SK-N-MC (cell line): ENCODE results near the gene XPO5.
"Not testable (repeated sequence)": the region's sequence is repeated elsewhere in the genome, so short reads cannot be mapped to it uniquely, and the experiment has no call there.

Experiments used
- DNase-seq: peaks from one replicate; pipeline ENCODE4 v3.0.0-alpha.2; 2011; ENCODE audit warnings: low read depth, low spot score
- H3K27ac ChIP-seq: fragments of 200-600 bp; sonication (generic); 2 replicates; pipeline ENCODE4 v1.5.1; 2016; ENCODE audit warnings: mixed run types
- H3K36me3 ChIP-seq: fragments of 200-600 bp; sonication (generic); 2 replicates; pipeline ENCODE4 v1.6.1; 2017; ENCODE audit warnings: antibody characterized with exemption, low read length, mixed read lengths; ENCODE audit not compliant: insufficient read depth
- H3K4me3 ChIP-seq: fragments of 200-600 bp; sonication (generic); 2 replicates; pipeline ENCODE4 v1.5.1; 2016
- H3K9ac ChIP-seq: fragments of 200-600 bp; sonication (generic); 2 replicates; pipeline ENCODE4 v1.8.0; 2017; ENCODE audit warnings: mixed run types, mixed read lengths; ENCODE audit not compliant: insufficient read length
- H3K9me3 ChIP-seq: fragments of 200-600 bp; sonication (generic); 2 replicates; pipeline ENCODE4 v1.6.1; 2017; ENCODE audit warnings: low read depth, mild to moderate bottlenecking, antibody characterized with exemption, low read length, moderate library complexity, mixed read lengths
- EZH2 ChIP-seq: fragments of 200-600 bp; sonication (generic); IDR thresholded peaks from one replicate; pipeline ENCODE4 v1.6.1; 2017; ENCODE audit warnings: antibody characterized with exemption
- FOXP2 ChIP-seq: optimal IDR thresholded peaks from 2 replicates; pipeline ENCODE3; 2011; ENCODE audit warnings: mild to moderate bottlenecking, moderate library complexity; ENCODE audit not compliant: insufficient read depth; ENCODE audit errors: extremely low read length, control extremely low read depth
- POLR2AphosphoS5 ChIP-seq: IDR thresholded peaks from 2 replicates; pipeline ENCODE4 v1.6.1; 2012; ENCODE audit warnings: mild to moderate bottlenecking, low read depth, low read length, borderline replicate concordance

Gene XPO5

DNA sequence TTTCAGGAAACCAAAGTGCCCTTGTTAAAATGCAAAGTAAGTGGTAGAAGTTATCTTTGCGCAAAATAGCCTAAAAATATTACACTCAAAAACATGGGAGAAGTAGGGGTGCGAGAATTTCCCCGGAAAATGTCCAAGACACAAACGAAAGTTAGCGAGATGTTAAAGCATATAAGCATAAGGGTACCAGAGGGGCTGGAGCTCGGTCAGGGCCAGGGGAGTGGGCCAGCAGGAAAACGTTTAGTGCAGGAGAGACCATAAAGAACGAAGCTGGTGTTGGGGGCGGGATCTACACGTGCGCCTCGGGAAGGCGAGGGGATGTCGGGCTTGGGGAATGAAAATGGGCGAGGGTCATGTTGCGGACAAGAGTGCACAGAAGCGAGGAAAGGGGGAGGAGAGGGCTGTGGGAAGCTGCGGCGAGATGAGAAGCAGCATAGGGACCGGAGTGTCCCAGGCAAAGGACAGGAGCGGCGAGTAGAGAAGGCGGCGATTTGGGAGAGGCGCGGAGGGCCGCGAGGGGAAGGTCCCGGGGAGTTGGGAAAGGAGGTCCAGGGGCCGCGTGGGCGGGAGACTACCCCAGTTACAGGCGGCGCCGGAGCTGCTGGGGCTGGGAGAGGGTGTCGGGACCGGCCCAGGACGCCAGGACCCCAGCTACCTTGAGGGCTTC lies 600 bp downstream of the XPO5 start:
- TF ChIP-seq FOXP2 (no peak), POLR2AphosphoS5 (no peak), EZH2 (no peak)
- H3K4me3 ChIP-seq = peak overlapping the region; percentile 91
- no peaks in the 10 kb centered on the region for H3K9me3 ChIP-seq
- peak overlapping the region; percentile 82 for H3K9ac ChIP-seq
- no peak overlapping the region for H3K27ac ChIP-seq
- H3K36me3 ChIP-seq = peaks cover 32% of the 10 kb centered on the region
- DNase-seq = no peak

DNA sequence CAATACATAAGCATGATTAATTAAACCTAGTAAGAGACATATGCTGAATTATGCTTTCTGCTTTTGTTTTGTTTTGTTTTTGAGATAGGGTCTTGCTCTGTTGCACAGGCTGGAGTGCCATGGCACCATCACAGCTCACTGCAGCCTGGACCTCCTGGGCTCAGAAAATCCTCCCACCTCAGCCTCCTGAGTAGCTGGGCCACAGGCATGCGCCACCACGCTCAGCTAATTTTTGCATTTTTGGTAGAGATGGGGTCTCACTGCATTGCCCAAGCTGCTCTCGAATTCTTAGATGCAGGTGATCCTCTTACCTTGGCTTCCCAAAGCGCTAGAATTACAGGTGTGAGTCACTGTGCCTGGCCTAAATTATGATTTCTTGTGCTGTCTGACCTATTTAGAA lies 3.8 kb downstream of the XPO5 start:
- Histone ChIP-seq H3K9me3 (no peaks in the 10 kb centered on the region), H3K36me3 (peaks cover 58% of the 10 kb centered on the region), H3K4me3 (no peak overlapping the region), H3K9ac (no peak overlapping the region), H3K27ac (no peak overlapping the region)
- no peak for DNase-seq
- TF ChIP-seq POLR2AphosphoS5 (no peak), EZH2 (no peak), FOXP2 (no peak)

DNA sequence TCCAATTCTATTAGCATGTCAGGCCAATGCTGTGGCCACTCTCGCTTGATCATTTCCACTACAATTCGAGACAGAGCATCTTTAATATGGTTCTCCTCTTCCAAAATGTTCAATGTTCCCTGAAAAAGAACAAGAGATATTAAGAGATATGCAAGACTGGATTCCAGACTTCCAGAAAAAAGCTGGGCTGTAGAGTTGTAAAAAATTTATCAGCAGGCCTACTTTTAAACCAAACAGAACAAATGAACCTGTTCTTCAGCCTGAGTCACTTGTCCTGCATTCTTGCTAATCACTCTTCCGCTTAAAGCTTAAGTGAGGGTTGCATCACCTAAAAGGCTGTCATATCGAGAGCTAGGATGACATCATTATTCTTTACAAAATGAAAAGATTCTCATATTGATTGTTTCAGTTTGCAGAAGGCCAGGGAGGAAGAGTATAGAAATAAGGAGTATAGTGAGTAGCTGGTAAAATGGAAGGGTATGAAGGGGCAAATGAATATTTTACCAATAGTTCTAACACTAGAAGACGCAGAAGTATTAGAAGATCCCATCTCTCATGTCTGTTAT lies 4.9 kb downstream of the XPO5 start:
- Histone ChIP-seq H3K4me3 (no peak overlapping the region), H3K27ac (peak overlapping the region; percentile 38), H3K36me3 (peaks cover 66% of the 10 kb centered on the region), H3K9me3 (no peaks in the 10 kb centered on the region), H3K9ac (no peak overlapping the region)
- DNase-seq = no peak
- TF ChIP-seq EZH2 (no peak), POLR2AphosphoS5 (no peak), FOXP2 (no peak)

DNA sequence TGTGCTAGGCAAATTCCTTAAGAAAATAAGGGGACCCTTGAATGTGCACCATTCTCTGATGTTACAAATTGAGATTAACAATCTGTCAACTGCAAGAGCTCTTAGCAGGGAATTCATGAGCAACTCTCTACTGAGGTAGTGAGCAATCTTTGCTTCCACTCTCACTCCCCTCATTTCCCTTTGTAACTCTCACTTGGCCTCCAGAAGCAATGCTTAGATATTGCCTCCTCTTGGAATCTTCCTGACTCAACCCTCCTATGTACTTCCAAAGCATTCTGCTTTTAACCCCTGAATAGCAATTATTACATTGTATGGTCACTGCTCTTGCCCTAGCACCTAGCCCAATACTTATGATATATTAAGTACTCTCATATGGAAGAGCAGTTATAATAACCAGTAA lies 16.5 kb downstream of the XPO5 start:
- H3K36me3 ChIP-seq = peaks cover 95% of the 10 kb centered on the region
- no peak overlapping the region for H3K4me3 ChIP-seq
- TF ChIP-seq EZH2 (no peak), FOXP2 (no peak), POLR2AphosphoS5 (no peak)
- no peak overlapping the region for H3K27ac ChIP-seq
- no peak overlapping the region for H3K9ac ChIP-seq
- no peaks in the 10 kb centered on the region for H3K9me3 ChIP-seq
- DNase-seq = no peak

DNA sequence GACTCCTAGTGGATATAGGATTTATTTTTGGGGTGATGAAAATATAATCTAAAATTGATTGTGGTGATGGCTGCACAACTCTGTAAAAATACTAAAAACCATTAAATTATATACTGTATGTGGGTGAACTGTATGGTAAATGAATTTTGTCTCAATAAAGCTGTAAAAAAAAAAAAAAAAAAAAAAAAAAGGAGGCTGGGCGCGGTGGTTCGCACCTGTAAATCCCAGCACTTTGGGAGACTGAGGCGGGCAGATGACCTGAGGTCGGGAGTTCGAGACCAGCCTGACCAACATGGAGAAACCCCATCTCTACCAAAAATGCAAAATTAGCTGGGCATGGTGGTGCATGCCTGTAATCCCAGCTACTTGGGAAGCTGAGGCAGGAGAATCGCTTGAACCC lies 18.2 kb downstream of the XPO5 start:
- not testable (repeated sequence) for H3K9ac ChIP-seq, DNase-seq, H3K27ac ChIP-seq, H3K4me3 ChIP-seq, H3K9me3 ChIP-seq
- peaks cover 94% of the 10 kb centered on the region for H3K36me3 ChIP-seq

DNA sequence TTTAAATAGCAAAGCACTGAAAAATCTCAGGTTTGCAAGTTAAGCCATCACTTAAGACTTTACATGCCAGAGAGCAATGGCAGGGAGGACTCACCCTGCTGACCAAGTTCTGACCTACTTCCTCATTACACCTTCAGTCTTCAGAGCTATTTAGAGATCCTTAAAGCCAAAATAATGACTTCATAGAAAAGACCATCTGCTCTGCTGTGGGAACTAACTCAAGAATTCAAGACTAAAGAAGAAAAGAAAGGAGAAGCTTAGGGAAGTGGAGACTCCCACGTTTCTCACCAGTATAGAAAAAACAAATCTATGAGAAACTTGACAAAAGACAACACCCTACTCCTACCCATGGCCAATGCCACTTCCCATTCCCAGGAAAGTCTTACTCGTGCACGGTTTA lies 28.6 kb downstream of the XPO5 start:
- no peak overlapping the region for H3K9ac ChIP-seq
- DNase-seq = no peak
- H3K4me3 ChIP-seq = no peak overlapping the region
- no peaks in the 10 kb centered on the region for H3K9me3 ChIP-seq
- no peak overlapping the region for H3K27ac ChIP-seq
- TF ChIP-seq FOXP2 (no peak), EZH2 (no peak), POLR2AphosphoS5 (no peak)
- peaks cover 85% of the 10 kb centered on the region for H3K36me3 ChIP-seq

DNA sequence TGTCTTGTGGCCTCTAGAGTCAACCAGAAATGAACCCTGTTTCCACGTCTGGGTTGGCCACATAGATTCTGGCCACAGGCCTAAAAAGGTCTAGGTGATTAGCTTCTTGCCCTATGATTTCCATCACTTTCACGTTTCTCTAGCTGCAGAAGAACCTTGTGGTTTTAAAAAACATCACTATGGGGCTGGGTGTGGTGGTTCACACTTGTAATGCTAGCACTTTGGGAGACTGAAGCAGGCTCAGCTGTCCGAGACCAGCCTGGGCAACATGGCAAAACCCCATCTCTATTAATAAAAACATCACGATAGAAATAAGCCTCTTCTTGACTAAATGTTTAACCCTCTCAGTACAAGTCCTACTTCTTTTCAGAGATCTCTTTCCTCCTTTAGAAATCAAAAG lies 31.4 kb downstream of the XPO5 start:
- no peak for TF ChIP-seq EZH2
- no peak for TF ChIP-seq FOXP2
- no peak for TF ChIP-seq POLR2AphosphoS5
- Histone ChIP-seq H3K36me3 (peaks cover 79% of the 10 kb centered on the region), H3K27ac (no peak overlapping the region), H3K9ac (no peak overlapping the region), H3K9me3 (no peaks in the 10 kb centered on the region), H3K4me3 (no peak overlapping the region)
- DNase-seq = no peak

DNA sequence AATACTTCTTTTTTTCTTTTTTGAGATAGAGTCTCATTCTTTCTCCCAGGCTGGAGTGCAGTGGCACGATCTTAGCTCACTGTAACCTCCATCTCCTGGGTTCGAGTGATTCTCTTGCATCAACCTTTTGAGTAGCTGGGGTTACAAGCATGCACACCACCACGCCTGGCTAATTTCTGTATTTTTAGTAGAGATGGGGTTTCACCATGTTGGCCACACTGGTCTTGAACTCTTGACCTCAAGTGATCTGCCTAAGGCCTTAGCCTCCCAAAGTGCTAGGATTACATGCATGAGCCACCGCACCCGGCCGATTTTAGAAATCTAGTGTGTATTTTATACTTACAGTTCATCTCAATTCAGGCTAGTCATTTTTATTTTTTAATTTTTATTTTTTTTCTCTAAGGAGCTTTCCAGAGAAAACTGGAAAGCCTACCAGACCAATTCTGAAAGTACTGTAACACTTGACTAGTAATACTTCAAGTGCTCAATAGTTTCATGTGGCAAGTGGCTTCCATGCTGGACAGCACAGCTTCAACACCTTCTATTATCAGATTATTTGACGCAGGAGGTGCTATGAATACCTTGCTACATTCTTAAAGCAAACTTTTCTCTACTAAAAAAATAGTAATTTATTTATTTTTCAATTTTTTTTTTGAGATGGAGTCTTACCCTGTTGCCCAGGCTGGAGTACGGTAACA lies 33.9 kb downstream of the XPO5 start:
- no peak for DNase-seq
- Histone ChIP-seq H3K9me3 (no peaks in the 10 kb centered on the region), H3K27ac (no peak overlapping the region), H3K36me3 (peaks cover 77% of the 10 kb centered on the region), H3K4me3 (no peak overlapping the region), H3K9ac (no peak overlapping the region)
- TF ChIP-seq FOXP2 (no peak), POLR2AphosphoS5 (no peak), EZH2 (no peak)

DNA sequence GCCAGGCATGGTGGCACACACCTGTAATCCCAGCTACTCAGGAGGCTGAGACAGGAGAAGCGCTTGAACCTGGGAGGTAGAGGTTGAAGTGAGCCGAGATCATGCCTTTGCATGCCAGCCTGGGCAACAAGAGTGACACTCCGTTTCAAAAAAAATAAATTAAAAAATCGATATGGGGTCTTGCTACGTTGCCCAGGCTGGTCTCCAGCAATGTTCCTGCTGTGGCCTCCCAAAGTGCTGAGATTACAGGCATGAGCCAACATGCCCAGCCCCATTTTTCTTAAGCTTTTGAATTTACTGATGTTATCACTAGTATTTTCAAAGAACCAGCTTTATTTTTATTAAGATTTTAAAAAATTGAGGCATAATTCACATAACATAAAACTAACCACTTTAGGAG lies 35.3 kb downstream of the XPO5 start:
- no peak overlapping the region for H3K9ac ChIP-seq
- no peak overlapping the region for H3K4me3 ChIP-seq
- H3K9me3 ChIP-seq = no peaks in the 10 kb centered on the region
- TF ChIP-seq POLR2AphosphoS5 = no peak
- TF ChIP-seq EZH2 = no peak
- no peak for TF ChIP-seq FOXP2
- DNase-seq = no peak
- H3K27ac ChIP-seq = no peak overlapping the region
- peaks cover 69% of the 10 kb centered on the region for H3K36me3 ChIP-seq

DNA sequence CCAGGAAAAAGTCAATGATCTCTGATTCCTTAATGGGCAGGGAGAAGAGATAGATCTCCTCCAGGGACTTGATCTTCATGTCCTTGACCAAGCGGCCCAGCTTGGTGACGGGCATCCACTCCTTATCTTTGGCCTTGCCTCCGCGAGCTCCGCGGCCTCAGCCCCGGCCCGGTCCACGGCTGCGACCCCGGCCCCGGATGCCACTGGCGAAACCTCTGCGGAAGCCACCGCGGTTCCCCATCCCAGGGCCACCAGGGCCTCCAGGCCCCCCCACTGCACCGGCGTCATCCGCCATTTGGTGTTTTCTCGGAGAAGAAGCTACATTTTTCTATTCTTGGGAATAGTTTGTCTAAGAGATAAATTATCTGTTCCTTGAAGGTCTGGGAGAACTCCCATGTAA lies 36.4 kb downstream of the XPO5 start:
- DNase-seq, H3K4me3 ChIP-seq, H3K27ac ChIP-seq, H3K9me3 ChIP-seq, H3K9ac ChIP-seq: not testable (repeated sequence)
- H3K36me3 ChIP-seq = peaks cover 63% of the 10 kb centered on the region

DNA sequence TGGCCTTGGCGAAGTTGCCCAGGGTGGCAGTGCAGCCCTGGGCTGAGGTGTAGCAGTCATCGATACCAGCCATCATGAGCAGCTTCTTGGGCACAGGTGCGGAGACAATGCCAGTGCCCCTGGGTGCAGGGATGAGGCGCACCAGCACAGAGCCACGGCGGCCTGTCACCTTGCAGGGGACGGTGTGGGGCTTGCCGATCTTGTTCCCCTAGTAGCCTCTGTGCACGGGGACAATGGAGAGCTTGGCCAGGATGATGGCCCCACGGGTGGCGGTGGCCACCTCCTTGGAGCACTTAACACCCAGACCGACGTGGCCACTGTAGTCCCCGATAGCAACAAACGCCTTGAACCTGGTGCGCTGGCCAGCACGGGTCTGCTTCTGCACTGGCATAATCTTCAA lies 36.9 kb downstream of the XPO5 start:
- not testable (repeated sequence) for H3K9ac ChIP-seq, DNase-seq, H3K9me3 ChIP-seq, H3K27ac ChIP-seq, H3K4me3 ChIP-seq
- H3K36me3 ChIP-seq = peaks cover 66% of the 10 kb centered on the region
